Duodenal mucosa (tissue), 2 donors: ENCODE measurements around the gene TAS2R40.
"Not testable (repeated sequence)": the region's sequence is repeated elsewhere in the genome, so short reads cannot be mapped to it uniquely, and the experiment has no call there.

Experiments used
- H3K27ac ChIP-seq: one replicate; pipeline ENCODE4 v1.7.0; 2013; ENCODE audit warnings: low read depth, low read length
- H3K27me3 ChIP-seq, 2 donors: one replicate each; pipeline ENCODE4 v1.7.0; 2013; ENCODE audit warnings: low read length in 2 of 2, control low read depth in 1 of 2; ENCODE audit not compliant: insufficient read depth in 2 of 2, control insufficient read depth in 1 of 2
- H3K36me3 ChIP-seq, 2 donors: one replicate each; pipeline ENCODE4 v1.7.0; 2013; ENCODE audit warnings: low read length in 2 of 2, control low read depth in 1 of 2; ENCODE audit not compliant: insufficient read depth in 2 of 2, control insufficient read depth in 1 of 2
- H3K4me1 ChIP-seq, 2 donors: one replicate each; pipeline ENCODE4 v1.7.0; 2013; ENCODE audit warnings: low read length in 2 of 2, control low read depth in 1 of 2; ENCODE audit not compliant: insufficient read depth in 2 of 2, control insufficient read depth in 1 of 2
- H3K4me3 ChIP-seq, 2 donors: one replicate each; pipeline ENCODE4 v1.7.0; 2013; ENCODE audit warnings: low read length in 2 of 2, low read depth in 1 of 2
- H3K9ac ChIP-seq, 2 donors: one replicate each; pipeline ENCODE4 v1.7.0; 2013; ENCODE audit warnings: low read length in 2 of 2, low read depth in 1 of 2
- H3K9me3 ChIP-seq, 2 donors: one replicate each; pipeline ENCODE4 v1.7.0; 2013; ENCODE audit warnings: low read length in 2 of 2, control low read depth in 1 of 2; ENCODE audit not compliant: control insufficient read depth in 1 of 2

Gene TAS2R40

DNA sequence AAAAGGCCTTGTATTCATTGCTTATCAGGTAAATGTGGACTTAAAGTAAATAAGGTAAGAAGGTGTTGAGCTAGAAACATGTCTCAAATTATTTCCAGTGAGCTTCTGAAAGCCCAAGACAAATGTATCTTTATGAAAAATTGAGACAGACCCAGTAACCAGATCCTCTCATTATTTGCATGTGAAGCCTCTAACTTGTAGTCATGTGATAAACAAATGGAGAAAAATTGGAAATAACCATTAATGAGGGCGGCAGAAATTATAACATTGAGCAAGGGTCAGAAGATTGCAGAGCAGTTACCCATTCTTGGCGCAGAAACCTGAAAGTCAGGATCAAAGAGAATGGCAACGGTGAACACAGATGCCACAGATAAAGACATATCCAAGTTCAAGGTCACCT is at the start of gene TAS2R40:
Gene TAS2R40 (plus strand): TSS at position 301 of the 400 bp plus-strand sequence. CDS start 42 bp downstream, at position 343.
- Histone ChIP-seq H3K27me3 (peaks cover 0 to 9% of the 10 kb centered on the region in 2 donors), H3K4me3 (no peak within 1 kb of the TSS), H3K9ac (no peak within 1 kb of the TSS), H3K36me3 (no peaks in the 10 kb centered on the region), H3K4me1 (no peaks in the 10 kb centered on the region), H3K9me3 (no peaks in the 10 kb centered on the region), H3K27ac (no peak within 1 kb of the TSS)

DNA sequence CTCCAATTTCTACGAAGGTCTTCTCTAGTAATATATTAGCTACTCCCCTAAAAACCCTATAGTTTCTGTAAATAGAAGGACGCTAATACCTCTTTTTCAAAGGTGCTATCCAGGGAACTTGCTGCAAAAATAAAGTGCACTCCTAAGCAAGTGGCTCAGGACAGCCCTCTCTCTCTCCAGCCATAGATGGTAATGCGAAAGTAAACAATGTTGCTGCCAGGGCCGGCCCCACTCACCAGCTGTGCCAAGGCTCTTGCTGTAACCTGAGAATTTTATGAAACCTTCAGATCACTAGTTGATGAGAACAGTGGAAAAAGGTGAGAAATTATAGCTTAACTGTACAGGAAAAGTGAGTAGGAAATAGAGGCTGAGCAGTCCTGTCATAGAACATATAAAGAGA is 49.5 kb upstream of the TAS2R40 start:
- Histone ChIP-seq H3K4me3 (peak overlapping the region; percentile 26 to 46), H3K27me3 (no peaks in the 10 kb centered on the region), H3K9ac (no peak overlapping the region), H3K36me3 (no peaks in the 10 kb centered on the region), H3K4me1 (no peaks in the 10 kb centered on the region), H3K27ac (no peak overlapping the region), H3K9me3 (peaks cover 0 to 3% of the 10 kb centered on the region in 2 donors)

GRCh38 chr7:143176128-143176527 is 45.7 kb upstream of the TAS2R40 start:
- Histone ChIP-seq H3K4me1 (no peaks in the 10 kb centered on the region), H3K27me3 (no peaks in the 10 kb centered on the region), H3K27ac (no peak overlapping the region), H3K9ac (no peak overlapping the region), H3K9me3 (peaks cover 5% of the 10 kb centered on the region in 2 donors), H3K36me3 (no peaks in the 10 kb centered on the region), H3K4me3 (no peak overlapping the region)

DNA sequence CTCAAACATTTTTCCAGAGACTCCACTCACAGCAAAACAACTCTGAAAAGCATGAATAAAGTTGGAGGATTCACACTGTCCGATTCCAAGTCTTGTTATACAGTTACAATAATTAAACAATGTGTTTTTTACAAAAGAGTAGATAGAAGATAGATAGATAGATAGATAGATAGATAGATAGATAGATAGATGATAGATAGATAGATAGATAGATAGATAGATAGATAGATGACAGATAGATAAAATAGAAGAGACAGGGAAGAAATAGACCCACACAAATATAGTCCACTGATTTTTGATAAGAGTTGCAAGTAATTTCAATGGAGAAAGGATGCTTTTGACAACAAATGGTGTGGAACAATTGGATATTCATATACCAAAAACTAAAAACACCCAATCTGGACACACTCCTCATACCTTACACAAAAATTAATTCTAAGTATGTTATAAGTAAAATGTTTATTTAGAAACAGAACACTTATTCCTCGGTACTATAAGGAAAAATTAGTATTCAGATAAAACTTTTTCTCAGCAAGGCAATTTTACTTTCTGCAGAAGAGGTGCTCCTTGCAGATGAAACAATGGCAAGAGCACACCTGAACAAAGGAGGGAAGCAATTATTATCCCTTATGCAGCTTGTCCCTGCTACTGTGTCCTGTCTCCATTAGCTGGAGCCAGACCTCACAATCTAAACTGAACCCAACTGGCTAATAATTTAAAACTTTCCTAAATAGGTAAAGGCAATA is 44.3 kb upstream of the TAS2R40 start:
- Histone ChIP-seq H3K27ac (no peak overlapping the region), H3K36me3 (no peaks in the 10 kb centered on the region), H3K27me3 (no peaks in the 10 kb centered on the region), H3K4me3 (no peak overlapping the region), H3K9ac (no peak overlapping the region), H3K9me3 (peaks cover 5% of the 10 kb centered on the region in 2 donors), H3K4me1 (no peaks in the 10 kb centered on the region)

DNA sequence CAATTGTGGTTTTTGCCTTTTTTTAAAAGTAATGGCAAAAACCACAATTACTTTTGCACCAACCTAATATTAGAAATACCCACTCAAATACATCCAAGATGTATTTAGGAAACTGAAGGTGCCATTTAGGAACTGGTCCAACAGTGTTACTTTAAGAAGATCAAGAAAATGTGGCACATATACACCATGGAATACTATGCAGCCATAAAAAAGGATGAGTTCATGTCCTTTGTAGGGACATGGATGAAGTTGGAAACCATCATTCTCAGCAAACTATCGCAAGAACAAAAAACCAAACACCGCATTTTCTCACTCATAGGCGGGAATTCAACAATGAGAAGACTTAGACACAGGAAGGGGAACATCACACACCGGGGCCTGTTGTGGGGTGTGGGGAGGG is 41.1 kb upstream of the TAS2R40 start:
- H3K4me1 ChIP-seq, H3K9me3 ChIP-seq, H3K36me3 ChIP-seq, H3K27me3 ChIP-seq, H3K4me3 ChIP-seq, H3K27ac ChIP-seq, H3K9ac ChIP-seq: not testable (repeated sequence)

DNA sequence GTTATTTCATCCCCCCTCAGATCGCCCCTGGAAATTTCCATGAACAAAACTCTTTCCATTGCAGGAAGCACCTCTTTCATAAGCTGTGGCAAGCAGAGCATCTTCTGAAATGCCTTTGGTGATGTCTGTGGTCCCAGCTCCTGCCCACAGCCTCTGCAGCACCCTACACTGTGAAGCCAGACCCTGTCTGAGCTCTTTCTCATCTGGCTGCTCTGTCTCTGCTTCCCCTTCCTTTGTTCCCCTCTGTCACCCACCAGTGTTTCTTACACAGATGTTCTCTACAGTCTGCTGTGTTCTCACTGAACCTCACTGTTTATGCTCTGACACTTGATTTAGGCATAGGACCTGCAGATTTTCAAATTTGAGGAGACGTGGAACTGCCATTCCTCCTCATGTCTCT is 40.5 kb upstream of the TAS2R40 start:
- H3K36me3 ChIP-seq: no peaks in the 10 kb centered on the region
- no peaks in the 10 kb centered on the region for H3K27me3 ChIP-seq
- no peak overlapping the region for H3K4me3 ChIP-seq
- H3K27ac ChIP-seq: no peak overlapping the region
- no peaks in the 10 kb centered on the region for H3K4me1 ChIP-seq
- peaks cover 5% of the 10 kb centered on the region in 2 donors for H3K9me3 ChIP-seq
- no peak overlapping the region for H3K9ac ChIP-seq

DNA sequence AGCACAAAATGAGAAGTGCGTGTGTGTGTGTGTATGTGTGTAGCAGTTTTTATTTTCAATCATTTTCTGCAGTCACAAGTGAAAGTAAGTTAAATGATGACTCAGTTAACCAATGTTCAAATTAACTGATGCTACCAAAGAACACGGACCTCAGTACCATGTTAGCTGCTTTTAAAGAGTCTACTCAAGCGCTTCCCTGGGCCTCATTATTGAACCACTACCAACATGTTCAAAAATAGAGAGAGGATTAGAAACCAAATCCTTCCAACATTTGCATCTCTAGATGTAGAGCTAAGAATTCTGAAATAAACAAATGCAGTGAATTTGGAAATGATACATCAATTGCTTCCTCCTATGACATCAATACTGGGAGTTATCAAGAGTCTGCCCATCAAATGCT is 38.8 kb upstream of the TAS2R40 start, which contains the start of gene TAS2R39:
Gene TAS2R39 (plus strand): TSS at position 396 of the 400 bp plus-strand sequence. CDS start 0 bp downstream, at position 396.
- H3K9me3 ChIP-seq: peaks cover 1 to 2% of the 10 kb centered on the region in 2 donors
- H3K27me3 ChIP-seq: no peaks in the 10 kb centered on the region
- H3K9ac ChIP-seq: no peak within 1 kb of the TSS
- H3K27ac ChIP-seq: no peak within 1 kb of the TSS
- no peaks in the 10 kb centered on the region for H3K4me1 ChIP-seq
- no peaks in the 10 kb centered on the region for H3K36me3 ChIP-seq
- H3K4me3 ChIP-seq: no peak within 1 kb of the TSS

DNA sequence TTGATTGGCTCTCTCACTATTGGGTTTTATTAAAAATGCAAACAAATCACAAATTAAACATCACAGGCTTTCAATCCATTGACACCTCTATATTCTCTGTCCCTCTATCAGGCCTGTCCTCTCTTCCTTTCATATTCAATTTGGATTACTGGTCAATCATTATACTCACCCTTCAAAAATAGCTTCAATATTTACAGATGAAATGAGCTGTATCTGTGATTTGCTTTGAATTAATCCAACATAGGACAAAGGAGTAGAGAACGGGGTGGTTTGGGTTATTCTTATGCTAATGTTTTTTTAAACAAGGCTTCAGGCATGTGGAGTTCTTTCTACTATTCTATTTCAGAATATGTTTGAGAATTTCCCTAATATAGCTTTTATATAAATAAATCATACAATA is 36.3 kb upstream of the TAS2R40 start:
- Histone ChIP-seq H3K9ac (no peak overlapping the region), H3K4me1 (no peaks in the 10 kb centered on the region), H3K9me3 (no peaks in the 10 kb centered on the region), H3K27me3 (no peaks in the 10 kb centered on the region), H3K27ac (no peak overlapping the region), H3K4me3 (no peak overlapping the region), H3K36me3 (no peaks in the 10 kb centered on the region)

GRCh38 chr7:143188994-143189393 is 32.8 kb upstream of the TAS2R40 start:
- Histone ChIP-seq H3K27me3 (no peaks in the 10 kb centered on the region), H3K4me3 (no peak overlapping the region), H3K27ac (no peak overlapping the region), H3K9me3 (no peaks in the 10 kb centered on the region), H3K9ac (no peak overlapping the region), H3K36me3 (no peaks in the 10 kb centered on the region), H3K4me1 (no peaks in the 10 kb centered on the region)

GRCh38 chr7:143193880-143194279 is 28.0 kb upstream of the TAS2R40 start:
- Histone ChIP-seq H3K9ac (no peak overlapping the region), H3K36me3 (no peaks in the 10 kb centered on the region), H3K4me3 (no peak overlapping the region), H3K4me1 (no peaks in the 10 kb centered on the region), H3K27ac (no peak overlapping the region), H3K27me3 (no peaks in the 10 kb centered on the region), H3K9me3 (no peaks in the 10 kb centered on the region)
